Femur (tissue), 1 donor: ENCODE data around the gene COL11A2.

Experiments
- DNase-seq: peaks from one replicate; pipeline ENCODE4 v3.0.0-alpha.2; 2017

Gene COL11A2

GRCh38 chr6:33114406-33114805 is 77.9 kb downstream of the COL11A2 start:
- no peak for DNase-seq

GRCh38 chr6:33113755-33114154 is 78.5 kb downstream of the COL11A2 start:
- DNase-seq: no peak
